BE2C (cell line): ENCODE results near the gene HOXD1.

Experiments used
- DNase-seq: peaks from one replicate; pipeline ENCODE4 v3.0.0-alpha.2; 2020
- H3K27me3 ChIP-seq: fragments of 250-450 bp; sonication (Bioruptor Pico); 2 replicates; pipeline ENCODE4 v1.5.1; 2020; ENCODE audit warnings: mild to moderate bottlenecking
- H3K36me3 ChIP-seq: fragments of 250-450 bp; sonication (Bioruptor Pico); 2 replicates; pipeline ENCODE4 v1.5.1; 2020; ENCODE audit warnings: mild to moderate bottlenecking
- H3K4me1 ChIP-seq: fragments of 250-450 bp; sonication (Bioruptor Pico); 2 replicates; pipeline ENCODE4 v1.5.1; 2020
- H3K4me3 ChIP-seq: 2 replicates; pipeline ENCODE4 v1.5.1; 2011; ENCODE audit warnings: low read depth, low read length
- H3K9me3 ChIP-seq: fragments of 250-450 bp; sonication (Bioruptor Pico); 2 replicates; pipeline ENCODE4 v1.5.1; 2020
- CTCF ChIP-seq: IDR thresholded peaks from 2 replicates; pipeline ENCODE4 v1.5.1; 2012; ENCODE audit warnings: mild to moderate bottlenecking, low read depth, low read length

Gene HOXD1

GRCh38 chr2:176239031-176239430, 50.6 kb downstream of the HOXD1 start:
- H3K36me3 ChIP-seq = no peaks in the 10 kb centered on the region
- DNase-seq = no peak
- TF ChIP-seq CTCF = no peak
- no peaks in the 10 kb centered on the region for H3K9me3 ChIP-seq
- no peak overlapping the region for H3K4me3 ChIP-seq
- no peaks in the 10 kb centered on the region for H3K27me3 ChIP-seq
- H3K4me1 ChIP-seq = no peaks in the 10 kb centered on the region

GRCh38 chr2:176240301-176240700, 51.8 kb downstream of the HOXD1 start:
- no peak for TF ChIP-seq CTCF
- no peaks in the 10 kb centered on the region for H3K4me1 ChIP-seq

More at GRCh38 chr2:176240301-176240700, 51.8 kb downstream of the HOXD1 start:
- Histone ChIP-seq H3K27me3 (no peaks in the 10 kb centered on the region), H3K36me3 (no peaks in the 10 kb centered on the region), H3K4me3 (no peak overlapping the region), H3K9me3 (no peaks in the 10 kb centered on the region)
- no peak for DNase-seq
